HUES48 (cell line): ENCODE measurements around the gene TRIM28.
"Not testable (repeated sequence)": the region's sequence is repeated elsewhere in the genome, so short reads cannot be mapped to it uniquely, and the experiment has no call there.

Experiments
- H3K27ac ChIP-seq: one replicate; pipeline ENCODE4 v1.7.0; 2013; ENCODE audit warnings: low read depth, low read length, inconsistent platforms
- H3K27me3 ChIP-seq: 2 replicates; pipeline ENCODE4 v1.6.1; 2013; ENCODE audit warnings: mild to moderate bottlenecking, low read length; ENCODE audit not compliant: control insufficient read depth, insufficient read depth
- H3K36me3 ChIP-seq: 2 replicates; pipeline ENCODE4 v1.6.1; 2013; ENCODE audit warnings: low read length; ENCODE audit not compliant: control insufficient read depth, insufficient read depth
- H3K4me1 ChIP-seq: 2 replicates; pipeline ENCODE4 v1.6.1; 2013; ENCODE audit warnings: mild to moderate bottlenecking, low read length; ENCODE audit not compliant: control insufficient read depth, insufficient read depth
- H3K4me3 ChIP-seq: 2 replicates; pipeline ENCODE4 v1.5.1; 2013; ENCODE audit warnings: mild to moderate bottlenecking, low read depth, low read length
- H3K9ac ChIP-seq: 2 replicates; pipeline ENCODE4 v1.6.1; 2013; ENCODE audit warnings: mild to moderate bottlenecking, low read depth, low read length, moderate library complexity
- H3K9me3 ChIP-seq: 2 replicates; pipeline ENCODE4 v1.6.1; 2013; ENCODE audit warnings: low read length; ENCODE audit not compliant: control insufficient read depth, insufficient read depth

The TRIM28 gene

GRCh38 chr19:58575183-58576041 is 31.5 kb downstream of the TRIM28 start:
- H3K4me3 ChIP-seq: peak overlapping the region; percentile 83
- peaks cover 10% of the 10 kb centered on the region for H3K36me3 ChIP-seq
- H3K9me3 ChIP-seq: no peaks in the 10 kb centered on the region
- peak overlapping the region; percentile 52 for H3K9ac ChIP-seq
- peak overlapping the region; percentile 91 for H3K27ac ChIP-seq
- peaks cover 5% of the 10 kb centered on the region; the same call in 1 of the 2 replicates for H3K4me1 ChIP-seq
- no peaks in the 10 kb centered on the region for H3K27me3 ChIP-seq

GRCh38 chr19:58577581-58577980 is 33.7 kb downstream of the TRIM28 start:
- not testable (repeated sequence) for H3K9ac ChIP-seq, H3K4me1 ChIP-seq, H3K4me3 ChIP-seq, H3K27me3 ChIP-seq, H3K9me3 ChIP-seq, H3K36me3 ChIP-seq, H3K27ac ChIP-seq

- H3K27me3 ChIP-seq: no peaks in the 10 kb centered on the region
- H3K9me3 ChIP-seq: no peaks in the 10 kb centered on the region
- H3K4me1 ChIP-seq: peaks cover 8% of the 10 kb centered on the region
- no peak overlapping the region for H3K27ac ChIP-seq
- peaks cover 8% of the 10 kb centered on the region; the same call in 1 of the 2 replicates for H3K36me3 ChIP-seq
- no peak overlapping the region for H3K4me3 ChIP-seq
- H3K9ac ChIP-seq: no peak overlapping the region
Observed at GRCh38 chr19:58578012-58578925, 34.4 kb downstream of the TRIM28 start.

- Histone ChIP-seq H3K27ac (no peak overlapping the region), H3K9ac (no peak overlapping the region), H3K9me3 (no peaks in the 10 kb centered on the region), H3K27me3 (no peaks in the 10 kb centered on the region), H3K4me3 (no peak overlapping the region), H3K4me1 (peaks cover 3% of the 10 kb centered on the region), H3K36me3 (peaks cover 12% of the 10 kb centered on the region; the same call in 1 of the 2 replicates)
Observed at GRCh38 chr19:58579473-58580142, 35.7 kb downstream of the TRIM28 start.

GRCh38 chr19:58581227-58582141 is 37.6 kb downstream of the TRIM28 start:
- peaks cover 12% of the 10 kb centered on the region; the same call in 1 of the 2 replicates for H3K36me3 ChIP-seq
- H3K4me3 ChIP-seq: no peak overlapping the region
- H3K4me1 ChIP-seq: peaks cover 3% of the 10 kb centered on the region
- H3K9ac ChIP-seq: no peak overlapping the region
- peak overlapping the region; percentile 64 for H3K27ac ChIP-seq
- no peaks in the 10 kb centered on the region for H3K27me3 ChIP-seq
- H3K9me3 ChIP-seq: no peaks in the 10 kb centered on the region

- Histone ChIP-seq H3K27me3 (no peaks in the 10 kb centered on the region), H3K27ac (no peak overlapping the region), H3K36me3 (peaks cover 12% of the 10 kb centered on the region; the same call in 1 of the 2 replicates), H3K4me1 (peaks cover 3% of the 10 kb centered on the region), H3K4me3 (no peak overlapping the region), H3K9me3 (no peaks in the 10 kb centered on the region), H3K9ac (no peak overlapping the region)
Observed at GRCh38 chr19:58582985-58583384, 39.1 kb downstream of the TRIM28 start.

GRCh38 chr19:58584498-58585441 is 40.9 kb downstream of the TRIM28 start:
- no peak overlapping the region for H3K27ac ChIP-seq
- no peak overlapping the region for H3K9ac ChIP-seq

GRCh38 chr19:58585442-58586132 is 41.7 kb downstream of the TRIM28 start:
- no peaks in the 10 kb centered on the region for H3K9me3 ChIP-seq
- H3K4me3 ChIP-seq: no peak overlapping the region
- H3K27ac ChIP-seq: no peak overlapping the region

More at GRCh38 chr19:58584498-58585441, 40.9 kb downstream of the TRIM28 start:
- no peak overlapping the region for H3K4me3 ChIP-seq
- H3K36me3 ChIP-seq: peaks cover 12% of the 10 kb centered on the region; the same call in 1 of the 2 replicates
- H3K27me3 ChIP-seq: no peaks in the 10 kb centered on the region
- no peaks in the 10 kb centered on the region for H3K9me3 ChIP-seq
- peaks cover 3% of the 10 kb centered on the region for H3K4me1 ChIP-seq

More at GRCh38 chr19:58585442-58586132, 41.7 kb downstream of the TRIM28 start:
- H3K9ac ChIP-seq: no peak overlapping the region
- peaks cover 3% of the 10 kb centered on the region for H3K4me1 ChIP-seq
- no peaks in the 10 kb centered on the region for H3K27me3 ChIP-seq
- H3K36me3 ChIP-seq: peaks cover 12% of the 10 kb centered on the region; the same call in 1 of the 2 replicates
